Measurements from ENCODE around the gene NKG7.
A peak's percentile ranks its signal among the peaks of the same experiment; 100 is the strongest.
"Not testable (repeated sequence)": the region's sequence is repeated elsewhere in the genome, so short reads cannot be mapped to it uniquely, and the experiment has no call there.

NKG7 gene

GRCh38 chr19:51372649-51373504, at the start of gene NKG7:
Gene NKG7, minus strand, starts transcription at chr19:51372654. Its CDS starts 119 bp downstream, at chr19:51372535.
- no peak for DNase-seq

GRCh38 chr19:51422053-51422448, 49.6 kb upstream of the NKG7 start:
- no peak for DNase-seq

GRCh38 chr19:51421229-51422052, 49.0 kb upstream of the NKG7 start:
- DNase-seq = no peak

- DNase-seq = not testable (repeated sequence)
Observed at GRCh38 chr19:51420511-51420910, 48.1 kb upstream of the NKG7 start.

- DNase-seq = no peak
Observed at GRCh38 chr19:51418707-51419106, 46.3 kb upstream of the NKG7 start.

GRCh38 chr19:51417810-51418157, 45.3 kb upstream of the NKG7 start:
- DNase-seq = no peak

GRCh38 chr19:51417107-51417809, 44.8 kb upstream of the NKG7 start, which contains the start of gene SIGLEC10:
Gene SIGLEC10, minus strand, starts transcription at chr19:51417642. Its CDS starts 61 bp downstream, at chr19:51417581.
- DNase-seq = no peak

GRCh38 chr19:51416422-51416821, 44.0 kb upstream of the NKG7 start:
- DNase-seq = not testable (repeated sequence)

- no peak for DNase-seq
Observed at GRCh38 chr19:51415187-51415586, 42.7 kb upstream of the NKG7 start.

- DNase-seq = no peak
Observed at GRCh38 chr19:51410950-51411748, 38.7 kb upstream of the NKG7 start.

- no peak for DNase-seq
Observed at GRCh38 chr19:51407511-51408131, 35.2 kb upstream of the NKG7 start.

- no peak for DNase-seq
Observed at GRCh38 chr19:51402117-51402516, 29.7 kb upstream of the NKG7 start.

GRCh38 chr19:51399936-51400335, 27.5 kb upstream of the NKG7 start:
- not testable (repeated sequence) for DNase-seq

GRCh38 chr19:51399231-51399630, 26.8 kb upstream of the NKG7 start:
- no peak for DNase-seq

GRCh38 chr19:51398096-51398704, 25.7 kb upstream of the NKG7 start:
- no peak for DNase-seq

- not testable (repeated sequence) for DNase-seq
Observed at GRCh38 chr19:51397453-51397852, 25.0 kb upstream of the NKG7 start.

- no peak for DNase-seq
Observed at GRCh38 chr19:51396175-51396574, 23.7 kb upstream of the NKG7 start.

- peak; percentile 98 for DNase-seq
Observed at GRCh38 chr19:51394050-51394836, 21.8 kb upstream of the NKG7 start.

- no peak for DNase-seq
Observed at GRCh38 chr19:51392701-51393100, 20.2 kb upstream of the NKG7 start.

GRCh38 chr19:51391073-51391611, 18.7 kb upstream of the NKG7 start:
- no peak for DNase-seq
